ENCODE results near the gene LGR4. TPM values are rescaled to one million over a fixed set of nuclear protein-coding genes. Genes with fewer than 3 reads are reported as not detected.

LGR4 gene
- total and polyA plus RNA-seq, 8 donors, result 23.4 to 73.0 (median 54.5) TPM

DNA sequence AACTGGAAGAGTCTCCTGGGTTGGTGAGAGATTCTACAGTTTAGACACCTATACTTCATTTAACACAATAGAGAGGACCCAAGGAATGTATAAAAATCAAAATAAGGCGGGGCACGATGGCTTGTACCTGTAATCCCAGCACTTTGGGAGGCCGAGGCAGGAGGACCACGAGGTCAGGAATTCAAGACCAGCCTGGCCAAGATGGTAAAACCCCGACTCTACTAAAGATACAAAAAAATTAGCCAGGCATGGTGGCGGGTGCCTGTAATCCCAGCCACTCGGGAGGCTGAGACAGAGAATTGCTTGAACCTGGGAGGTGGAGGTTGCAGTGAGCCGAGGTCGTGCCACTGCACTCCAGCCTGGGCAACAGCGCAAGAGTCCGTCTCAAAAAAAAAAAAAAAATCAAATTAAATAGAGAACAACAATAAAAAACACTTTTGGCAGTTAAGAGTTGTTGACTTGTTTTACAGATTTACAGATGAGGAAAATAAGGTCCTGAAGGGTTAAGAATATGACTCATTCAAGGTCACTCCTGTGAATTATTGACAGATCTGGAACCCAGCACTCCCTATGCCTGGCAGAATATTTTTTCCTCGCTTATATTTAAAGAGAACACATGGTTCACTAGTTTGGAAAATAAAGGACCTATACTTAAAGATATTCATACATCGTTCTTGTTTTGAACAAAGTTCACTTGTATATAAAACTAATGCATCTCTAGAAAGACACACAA, 5.2 kb downstream of the LGR4 start:
- Histone ChIP-seq H3K36me3 (no peaks in the 10 kb centered on the region), H3K4me3 (peak overlapping the region in 2 of 4 donors; percentile 24 to 81), H3K27me3 (no peaks in the 10 kb centered on the region), H3K27ac (peak overlapping the region; percentile 54 to 95 (median 86)), H3K4me1 (peaks cover 21 to 48% (median 42%) of the 10 kb centered on the region in 3 donors), H3K9me3 (no peaks in the 10 kb centered on the region)
- TF ChIP-seq, protein P1, sequence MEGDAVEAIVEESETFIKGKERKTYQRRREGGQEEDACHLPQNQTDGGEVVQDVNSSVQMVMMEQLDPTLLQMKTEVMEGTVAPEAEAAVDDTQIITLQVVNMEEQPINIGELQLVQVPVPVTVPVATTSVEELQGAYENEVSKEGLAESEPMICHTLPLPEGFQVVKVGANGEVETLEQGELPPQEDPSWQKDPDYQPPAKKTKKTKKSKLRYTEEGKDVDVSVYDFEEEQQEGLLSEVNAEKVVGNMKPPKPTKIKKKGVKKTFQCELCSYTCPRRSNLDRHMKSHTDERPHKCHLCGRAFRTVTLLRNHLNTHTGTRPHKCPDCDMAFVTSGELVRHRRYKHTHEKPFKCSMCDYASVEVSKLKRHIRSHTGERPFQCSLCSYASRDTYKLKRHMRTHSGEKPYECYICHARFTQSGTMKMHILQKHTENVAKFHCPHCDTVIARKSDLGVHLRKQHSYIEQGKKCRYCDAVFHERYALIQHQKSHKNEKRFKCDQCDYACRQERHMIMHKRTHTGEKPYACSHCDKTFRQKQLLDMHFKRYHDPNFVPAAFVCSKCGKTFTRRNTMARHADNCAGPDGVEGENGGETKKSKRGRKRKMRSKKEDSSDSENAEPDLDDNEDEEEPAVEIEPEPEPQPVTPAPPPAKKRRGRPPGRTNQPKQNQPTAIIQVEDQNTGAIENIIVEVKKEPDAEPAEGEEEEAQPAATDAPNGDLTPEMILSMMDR (IDR thresholded peaks at IDR 0.05), result no peak
- intact Hi-C loops (cut with DNase I), result loop anchor here (10.0 kb wide), 1 partner anchor 93 kb away; no protein-coding TSS in a partner anchor
- ATAC-seq, result peak; percentile 19 to 37 (median 30)
- FAIRE-seq, result no peak
- WGBS, 2 donors, result 41 to 46% methylated on average over 13 of the region's 13 CpGs
- DNase-seq, result no peak

DNA sequence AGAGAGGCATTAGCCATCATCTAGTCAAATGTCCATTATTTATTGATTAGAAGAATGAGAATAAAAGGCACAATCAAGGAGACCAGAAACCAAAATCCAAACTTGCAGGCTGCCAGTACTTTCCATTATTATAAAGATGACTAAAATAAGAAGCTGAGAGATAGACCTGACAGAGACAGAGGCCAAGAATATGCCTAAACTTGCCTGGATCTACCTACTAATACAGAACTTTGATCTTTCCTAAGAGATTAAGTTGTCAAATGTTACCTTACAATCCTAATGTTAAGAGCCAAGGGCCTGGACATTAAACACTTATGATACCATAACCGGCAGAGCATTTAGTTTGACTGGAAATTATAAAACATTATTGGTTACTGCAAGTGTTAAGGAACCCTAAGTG, 6.2 kb downstream of the LGR4 start:
- no peaks in the 10 kb centered on the region for H3K27me3 ChIP-seq
- ATAC-seq (no peak), DNase-seq (no peak), FAIRE-seq (no peak)
- no peaks in the 10 kb centered on the region for H3K36me3 ChIP-seq
- 14 to 20% methylated on average over 1 of the region's 1 CpG for WGBS, 2 donors
- H3K9me3 ChIP-seq, result no peaks in the 10 kb centered on the region
- intact Hi-C loops (cut with DNase I), result loop anchor here (10.0 kb wide), 1 partner anchor 92 kb away; no protein-coding TSS in a partner anchor
- TF ChIP-seq, protein P1 (IDR thresholded peaks at IDR 0.05), result no peak
- H3K27ac ChIP-seq, result peak overlapping the region; percentile 3 to 95 (median 86)
- peak overlapping the region in 1 of 4 donors; percentile 13 for H3K4me3 ChIP-seq
- peaks cover 21 to 58% (median 49%) of the 10 kb centered on the region in 3 donors for H3K4me1 ChIP-seq

DNA sequence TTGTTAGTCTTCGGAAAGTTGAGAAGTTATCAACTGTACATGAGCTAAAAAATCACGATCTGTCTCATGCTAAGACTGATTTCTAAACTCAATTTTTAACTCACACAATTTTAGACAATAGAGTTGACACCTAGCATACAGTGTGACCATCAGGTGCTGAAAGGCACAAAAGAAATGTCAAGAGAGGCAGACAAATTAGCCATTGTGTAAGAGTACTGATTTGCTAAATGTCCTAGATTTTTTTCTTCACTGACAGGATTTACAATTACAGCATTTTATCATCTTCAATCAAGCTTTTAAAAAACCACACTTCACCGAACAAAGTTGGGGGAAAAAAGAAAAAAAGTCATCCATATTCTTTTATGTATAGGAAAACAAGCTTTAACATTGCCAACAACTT, 7.0 kb downstream of the LGR4 start:
- DNase-seq, result no peak
- 15 to 16% methylated on average over 3 of the region's 3 CpGs for WGBS, 2 donors

DNA sequence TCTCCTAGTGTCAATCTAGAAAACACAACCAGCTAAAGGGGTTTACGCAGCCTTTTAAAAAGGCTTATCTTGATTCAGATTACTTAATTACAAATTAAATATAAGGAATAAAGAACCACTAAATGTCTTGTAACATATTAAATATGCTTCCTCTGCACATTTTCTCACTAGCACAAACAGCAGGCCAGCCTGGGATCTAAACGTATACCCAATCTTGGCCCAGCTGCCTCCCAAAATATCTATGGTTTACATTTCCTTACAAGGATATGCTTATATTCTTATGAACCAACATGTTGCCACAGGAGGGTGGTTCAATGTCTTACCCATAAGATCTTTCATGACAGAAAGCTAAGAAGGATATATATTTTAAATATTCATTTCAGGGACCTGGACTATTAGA, 7.7 kb downstream of the LGR4 start:
- ATAC-seq (no peak), FAIRE-seq (no peak), DNase-seq (no peak)
- Histone ChIP-seq H3K36me3 (no peaks in the 10 kb centered on the region), H3K4me1 (peaks cover 36 to 67% (median 63%) of the 10 kb centered on the region in 3 donors), H3K9me3 (no peaks in the 10 kb centered on the region), H3K4me3 (peak overlapping the region in 1 of 4 donors; percentile 13), H3K27me3 (no peaks in the 10 kb centered on the region), H3K27ac (peak overlapping the region; percentile 35 to 95 (median 64))
- intact Hi-C loops (cut with DNase I), result loop anchor here (10.0 kb wide), 1 partner anchor 90 kb away; no protein-coding TSS in a partner anchor
- WGBS, 2 donors, result 21 to 22% methylated on average over 2 of the region's 2 CpGs
- TF ChIP-seq, protein P1 (IDR thresholded peaks at IDR 0.05), result no peak

More for the DNA sequence above, 7.0 kb downstream of the LGR4 start:
- Histone ChIP-seq H3K4me1 (peaks cover 28 to 65% (median 56%) of the 10 kb centered on the region in 3 donors), H3K4me3 (peak overlapping the region in 1 of 4 donors; percentile 13), H3K9me3 (no peaks in the 10 kb centered on the region), H3K27me3 (no peaks in the 10 kb centered on the region), H3K27ac (peak overlapping the region; percentile 35 to 95 (median 64)), H3K36me3 (no peaks in the 10 kb centered on the region)
- TF ChIP-seq, protein P1 (IDR thresholded peaks at IDR 0.05), result no peak
- ATAC-seq, result no peak
- intact Hi-C loops (cut with DNase I), result loop anchor here (10.0 kb wide), 1 partner anchor 91 kb away; no protein-coding TSS in a partner anchor
- FAIRE-seq, result no peak

Measured in pancreas (tissue), 10 donors.